ENCODE data around the gene ATAT1. TPM values are rescaled to one million over a fixed set of nuclear protein-coding genes. Genes with fewer than 3 reads are reported as not detected.

Gene ATAT1
- total and polyA plus RNA-seq, 2 of the 13 experiments (the other 11 are each of a cell fraction or from before 2014, with no cell fraction given): 9.2 to 23.6 TPM

- TF ChIP-seq ZNF639 (CRISPR knock-in tag; conservative IDR thresholded peaks at IDR 0.05): peak; percentile 72; the same call in 1 of the 2 replicates
- peak; percentile 19; the same call in 1 of the 2 replicates for TF ChIP-seq BCL6 (CRISPR knock-in tag; IDR thresholded peaks at IDR 0.05)
- no peak for TF ChIP-seq ZNF615 (CRISPR knock-in tag; IDR thresholded peaks at IDR 0.05; ENCODE audit: borderline replicate concordance)
- peak; percentile 84; the same call in 1 of the 2 replicates for TF ChIP-seq HIVEP1 (CRISPR knock-in tag; IDR thresholded peaks at IDR 0.05)
- TF ChIP-seq ZFY (CRISPR knock-in tag; IDR thresholded peaks at IDR 0.05): peak; percentile 93
- TF ChIP-seq REXO4 (CRISPR knock-in tag; IDR thresholded peaks at IDR 0.05; ENCODE audit: borderline replicate concordance): no peak
- TF ChIP-seq SMAD1 (CRISPR knock-in tag; IDR thresholded peaks at IDR 0.05; ENCODE audit: borderline replicate concordance, low read depth): peak; percentile 97; the same call in 1 of the 2 replicates
- TF ChIP-seq ZNF282 (IDR thresholded peaks at IDR 0.05; ENCODE audit: partially characterized antibody): no peak
- TF ChIP-seq MED8 (CRISPR knock-in tag; IDR thresholded peaks at IDR 0.05; ENCODE audit: insufficient replicate concordance): peak; percentile 10
- TF ChIP-seq ZNF256 (CRISPR knock-in tag; conservative IDR thresholded peaks at IDR 0.05): peak; percentile 90; the same call in 1 of the 2 replicates
- TF ChIP-seq TCF7 (IDR thresholded peaks at IDR 0.05; ENCODE audit: low read depth): peak; percentile 55
- peak; percentile 61; the same call in 1 of the 2 replicates for TF ChIP-seq ZNF264 (CRISPR knock-in tag; IDR thresholded peaks at IDR 0.05)
- TF ChIP-seq SRF (IDR thresholded peaks at IDR 0.05; ENCODE audit: low read depth, low read length): no peak
- peak; percentile 74 for TF ChIP-seq MEF2D (CRISPR knock-in tag; IDR thresholded peaks at IDR 0.05)
- peak; percentile 90 for TF ChIP-seq RBM39 (IDR thresholded peaks at IDR 0.05; ENCODE audit: low read depth, low read length, poor library complexity, severe bottlenecking)
- TF ChIP-seq NFKBIZ (CRISPR knock-in tag; IDR thresholded peaks at IDR 0.05): peak; percentile 61; the same call in 1 of the 2 replicates
- TF ChIP-seq ZNF460 (CRISPR knock-in tag; IDR thresholded peaks at IDR 0.05; ENCODE audit: borderline replicate concordance): peak; percentile 21; the same call in 1 of the 2 replicates
- TF ChIP-seq MXD4 (CRISPR knock-in tag; IDR thresholded peaks at IDR 0.05): no peak
- TF ChIP-seq NBN (conservative IDR thresholded peaks at IDR 0.05): no peak
- TF ChIP-seq ZNF777 (CRISPR knock-in tag; IDR thresholded peaks at IDR 0.05): no peak
- TF ChIP-seq ATF4 (CRISPR knock-in tag; IDR thresholded peaks at IDR 0.05): no peak
- peak; percentile 82; the same call in 1 of the 2 replicates for TF ChIP-seq PRDM15 (CRISPR knock-in tag; IDR thresholded peaks at IDR 0.05)
- TF ChIP-seq SNRNP70 (IDR thresholded peaks at IDR 0.05; ENCODE audit: low read depth, low read length): no peak
Measured at GRCh38 chr6:30626484-30627366, at the start of gene ATAT1 (continued).
